NCI-H1436 treated with DMSO at 0.1 percent for 48 hours (cell line): ENCODE data around the gene GGT5.
"Not testable (repeated sequence)": the region's sequence is repeated elsewhere in the genome, so short reads cannot be mapped to it uniquely, and the experiment has no call there.

Experiments
- DNase-seq: peaks from one replicate; lab custom pipeline; 2025; lab: John Stamatoyannopoulos, UW

GGT5 gene

DNA sequence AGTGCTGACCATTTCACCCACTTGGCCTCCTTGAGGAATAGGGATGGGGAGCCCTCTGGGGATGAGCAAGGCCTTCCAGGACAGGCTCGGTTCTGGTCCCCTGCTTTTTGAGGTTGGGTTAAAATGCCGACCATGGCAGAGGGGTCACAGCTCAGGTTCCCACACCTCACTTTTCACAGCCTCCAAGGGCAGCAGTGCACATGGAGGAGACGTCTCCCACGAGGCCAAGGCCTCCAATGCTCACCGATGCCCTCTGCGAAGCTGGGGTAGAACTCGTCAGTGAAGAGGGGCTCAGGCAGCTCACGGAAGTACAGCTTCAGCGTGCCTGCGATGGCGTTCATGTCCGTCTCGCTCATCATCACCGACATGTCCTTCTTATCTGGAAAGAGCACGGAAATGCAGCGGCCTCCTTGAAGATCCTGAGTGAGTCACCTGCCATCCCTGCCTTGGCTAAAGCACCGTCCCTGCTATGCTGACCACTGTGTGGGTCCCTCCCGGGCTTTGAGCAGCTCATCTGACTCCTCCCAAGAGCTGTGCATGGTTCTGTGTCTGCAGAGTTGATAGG lies 17.4 kb upstream of the GGT5 start:
- DNase-seq = not testable (repeated sequence)

- DNase-seq = not testable (repeated sequence)
Measured at GRCh38 chr22:24259459-24259858, 14.6 kb upstream of the GGT5 start.

DNA sequence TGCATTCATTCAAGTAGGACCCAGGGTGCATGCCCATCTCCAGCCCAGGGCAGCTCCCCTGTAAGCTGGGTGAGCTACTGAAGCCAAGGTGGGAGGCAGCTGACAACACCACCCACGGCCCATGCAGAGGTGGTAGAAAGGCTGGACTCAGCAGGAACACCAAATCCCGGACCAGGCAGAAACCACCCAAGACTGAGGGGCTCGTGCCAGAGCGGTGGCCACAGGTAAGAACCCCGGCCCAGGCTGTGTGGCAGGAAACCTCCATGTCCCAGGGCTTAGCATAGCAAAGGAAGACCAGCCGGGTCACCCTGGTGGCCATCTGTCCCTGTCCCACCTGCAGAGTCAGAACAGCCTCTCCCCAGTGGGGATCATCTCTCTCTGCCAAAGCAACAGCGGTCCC lies 11.9 kb upstream of the GGT5 start:
- DNase-seq = not testable (repeated sequence)

- DNase-seq = not testable (repeated sequence)
Measured at GRCh38 chr22:24256136-24256535, 11.3 kb upstream of the GGT5 start.

DNA sequence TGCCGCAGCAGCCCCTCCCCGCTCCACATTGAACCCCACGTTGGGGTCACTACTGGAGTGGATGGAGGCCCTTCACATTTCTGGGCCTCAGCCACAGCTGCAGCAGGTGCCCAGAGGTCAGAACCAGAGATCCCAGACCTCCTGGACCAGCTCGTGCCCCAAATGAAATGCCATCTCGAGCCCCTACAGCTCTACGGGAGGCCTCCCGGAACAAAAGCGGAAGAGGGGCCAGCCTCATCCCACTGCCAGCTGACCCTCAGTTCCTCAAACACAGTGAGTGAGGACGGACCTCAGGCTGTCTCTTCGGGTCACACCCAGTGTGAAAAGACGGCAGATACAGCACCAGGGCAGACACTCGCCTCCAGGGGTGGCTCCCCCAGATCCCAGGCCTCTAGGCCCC lies 8.2 kb upstream of the GGT5 start:
- DNase-seq = not testable (repeated sequence)

DNA sequence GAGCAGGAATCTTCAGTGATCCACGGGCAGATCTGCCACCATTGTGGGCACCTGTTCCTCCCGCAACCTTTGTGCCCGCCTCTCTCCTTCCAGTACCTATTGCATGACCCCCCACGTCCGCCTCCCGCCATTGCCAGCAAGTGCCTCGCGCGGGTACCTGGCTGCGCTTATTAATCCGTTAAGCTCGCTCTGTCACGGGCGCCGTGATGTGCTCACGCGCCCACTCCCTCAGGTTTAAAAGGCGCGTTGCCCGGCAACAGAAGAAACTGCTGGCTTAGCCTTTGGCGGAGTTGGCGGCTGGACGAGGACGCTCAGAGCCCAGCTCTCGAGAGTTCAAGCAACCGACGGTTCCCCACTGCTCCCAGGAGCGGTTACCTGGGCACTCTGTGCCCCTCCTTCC lies 6.4 kb upstream of the GGT5 start:
- not testable (repeated sequence) for DNase-seq

GRCh38 chr22:24249413-24249812 lies 4.5 kb upstream of the GGT5 start:
- not testable (repeated sequence) for DNase-seq

DNA sequence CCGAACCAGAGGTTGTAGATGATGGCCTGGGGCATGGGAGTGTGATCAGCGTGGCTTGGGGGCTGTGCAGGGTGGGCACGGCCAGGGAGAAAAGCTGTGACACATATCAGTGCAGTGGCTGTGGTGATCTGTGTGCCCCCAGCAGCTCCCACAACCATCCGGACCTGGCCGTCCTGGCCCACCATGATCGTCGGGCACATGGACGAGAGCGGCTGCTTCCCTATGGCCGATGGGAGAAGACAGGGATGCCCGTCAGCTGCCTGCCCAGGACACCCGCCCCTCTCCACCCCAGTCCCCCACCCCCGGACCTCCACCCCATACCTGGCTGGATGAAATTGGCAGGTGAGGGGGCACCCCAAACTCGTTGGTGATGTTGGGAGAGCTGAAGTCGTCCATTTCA lies 3.7 kb upstream of the GGT5 start:
- not testable (repeated sequence) for DNase-seq

DNA sequence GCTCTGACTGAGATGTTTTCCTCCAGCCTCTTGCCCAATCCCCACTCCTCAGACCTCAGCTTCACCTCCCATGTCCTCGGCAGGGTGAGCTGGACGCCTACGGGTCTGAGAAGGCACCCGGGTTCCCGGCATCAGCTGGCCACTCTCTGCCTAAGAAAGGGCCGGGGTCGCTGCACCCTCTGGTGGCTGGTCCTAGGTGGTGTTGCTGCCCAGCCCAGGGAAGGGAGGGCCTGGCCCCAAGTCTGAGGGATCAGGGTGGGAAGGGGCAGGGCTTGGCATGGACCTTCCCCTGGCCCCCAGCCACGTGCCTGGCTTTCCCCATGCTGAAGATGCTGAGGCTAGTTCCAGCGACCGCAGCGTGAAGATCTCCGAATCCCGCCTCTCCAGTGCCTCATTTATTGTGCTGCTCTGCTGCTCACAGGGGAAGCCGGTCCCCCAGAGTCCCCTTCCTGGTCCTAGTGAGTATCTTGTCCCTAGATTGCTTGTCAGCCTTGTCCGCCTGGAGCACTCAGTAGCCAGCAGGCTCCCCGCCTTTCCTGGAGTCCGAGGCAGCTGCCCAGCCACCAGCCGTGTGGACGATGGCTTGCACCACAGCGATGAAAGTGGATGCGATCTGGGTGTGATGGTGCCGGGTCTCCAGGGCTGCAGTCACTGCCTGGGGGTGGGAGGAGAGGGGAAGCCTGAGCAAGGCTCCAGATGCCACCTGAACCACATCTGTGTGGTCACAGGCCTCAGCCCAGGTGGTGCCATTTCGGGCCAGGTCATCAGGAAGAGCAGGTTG lies 2.9 kb upstream of the GGT5 start:
- no peak for DNase-seq

DNA sequence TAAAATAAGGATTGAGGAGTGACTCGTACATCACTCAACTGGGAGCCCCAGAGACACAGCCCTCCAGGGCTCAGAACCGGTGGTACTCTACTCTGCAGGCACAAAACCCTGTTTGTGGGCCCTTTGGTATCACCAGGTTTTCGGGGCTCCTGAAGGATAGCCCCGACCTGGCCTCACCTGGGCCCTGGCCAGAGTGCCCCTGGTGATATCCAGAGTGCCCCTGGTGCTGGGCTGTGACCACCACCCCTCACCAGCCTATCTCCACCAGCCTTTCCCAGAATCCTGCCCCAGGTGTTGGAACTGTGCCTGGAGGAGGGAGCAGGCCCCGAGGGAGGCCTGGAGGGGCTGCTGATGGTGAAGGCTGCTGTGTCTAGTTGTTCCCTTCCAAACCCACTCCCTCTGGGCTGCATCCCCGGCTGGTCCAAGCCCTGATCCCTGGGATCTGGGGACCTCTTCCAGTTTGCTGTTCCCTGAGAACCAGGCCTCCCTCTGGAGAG lies 2.2 kb upstream of the GGT5 start:
- no peak for DNase-seq

- not testable (repeated sequence) for DNase-seq
Measured at GRCh38 chr22:24245584-24246561, 991 bp upstream of the GGT5 start.

- no peak for DNase-seq
Measured at GRCh38 chr22:24244144-24244787, 616 bp downstream of the GGT5 start.

- DNase-seq = not testable (repeated sequence)
Measured at GRCh38 chr22:24243417-24243816, 1.5 kb downstream of the GGT5 start.

- not testable (repeated sequence) for DNase-seq
Measured at GRCh38 chr22:24240985-24241692, 3.7 kb downstream of the GGT5 start.

DNA sequence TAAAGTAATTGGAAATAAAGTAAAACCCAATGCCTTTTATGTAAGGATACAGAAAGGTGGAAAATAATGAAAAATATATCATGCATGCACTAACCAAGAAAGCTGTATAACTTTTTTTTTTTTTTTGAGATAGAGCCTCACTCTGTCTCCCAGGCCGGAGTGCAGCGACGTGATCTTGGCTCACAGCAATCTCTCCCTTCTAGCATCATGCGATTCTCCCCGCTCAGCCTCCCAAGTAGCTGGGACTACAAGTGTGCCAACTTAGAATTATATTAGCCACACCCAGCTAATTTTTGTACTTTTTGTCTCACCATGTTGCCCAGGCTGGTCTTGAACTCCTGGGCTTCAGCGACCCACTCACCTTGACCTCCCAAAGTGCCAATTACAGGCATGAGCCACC lies 4.5 kb downstream of the GGT5 start:
- DNase-seq = no peak

DNA sequence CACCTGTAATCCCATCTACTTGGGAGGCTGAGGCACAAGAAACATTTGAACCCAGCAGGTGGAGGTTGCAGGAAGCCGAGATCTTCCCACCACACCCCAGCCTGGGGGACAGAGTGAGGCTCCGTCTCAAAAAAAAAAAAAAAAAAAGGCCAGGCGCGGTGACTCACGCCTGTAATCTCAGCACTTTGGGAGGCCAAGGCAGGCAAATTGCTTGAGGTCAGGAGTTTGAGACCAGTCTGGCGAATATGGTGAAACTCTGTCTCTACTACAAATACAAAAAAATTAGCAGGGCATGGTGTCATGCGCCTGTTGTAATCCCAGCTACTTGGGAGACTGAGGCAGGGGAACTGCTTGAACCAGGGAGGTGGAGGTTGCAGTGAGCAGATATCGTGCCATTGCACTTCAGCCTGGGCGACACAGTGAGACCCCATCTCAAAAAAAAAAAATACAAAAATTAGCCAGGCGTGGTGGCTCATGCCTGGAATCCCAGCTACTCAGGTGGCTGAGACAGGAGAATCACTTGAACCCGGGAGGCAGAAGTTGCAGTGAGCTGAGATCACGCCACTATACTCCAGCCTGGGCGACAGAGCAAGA lies 6.7 kb downstream of the GGT5 start:
- DNase-seq = not testable (repeated sequence)

DNA sequence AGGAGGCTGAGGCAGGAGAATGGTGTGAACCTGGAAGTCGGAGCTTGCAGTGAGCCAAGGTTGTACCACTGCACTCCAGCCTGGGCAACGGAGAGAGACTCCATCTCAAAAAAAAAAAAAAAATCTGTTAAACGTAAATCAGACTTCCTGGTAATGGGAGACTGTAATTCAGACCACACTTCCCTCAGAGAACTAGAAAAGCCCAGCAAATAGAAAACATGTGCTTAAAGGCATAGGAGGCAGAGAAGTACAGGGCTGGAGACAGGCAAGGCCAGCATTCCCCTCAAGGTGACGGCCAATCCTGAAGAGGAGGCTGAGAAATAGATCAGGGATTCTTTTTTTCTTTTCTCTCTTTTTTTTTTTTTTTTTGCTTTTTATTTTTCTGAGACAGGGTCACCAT lies 8.2 kb downstream of the GGT5 start:
- DNase-seq = no peak

GRCh38 chr22:24235315-24235714 lies 9.6 kb downstream of the GGT5 start:
- no peak for DNase-seq

GRCh38 chr22:24233816-24234215 lies 11.1 kb downstream of the GGT5 start:
- DNase-seq = no peak

- no peak for DNase-seq
Measured at GRCh38 chr22:24233235-24233634, 11.6 kb downstream of the GGT5 start.

- no peak for DNase-seq
Measured at GRCh38 chr22:24232725-24233124, 12.2 kb downstream of the GGT5 start.
